ENCODE measurements around the gene GRIN1.

GRIN1 gene

GRCh38 chr9:137192448-137192780 is 53.5 kb downstream of the GRIN1 start:
- no peak overlapping the region for H3K9ac ChIP-seq
- H4K20me1 ChIP-seq (ENCODE audit: insufficient read depth), result no peaks in the 10 kb centered on the region
- no peak for TF ChIP-seq CTCF (conservative IDR thresholded peaks at IDR 0.05; ENCODE audit: low read depth, low read length)

GRCh38 chr9:137192859-137193258 is 53.9 kb downstream of the GRIN1 start:
- Histone ChIP-seq H3K9ac (no peak overlapping the region), H3K79me2 (ENCODE audit: insufficient read depth, low read depth) (peaks cover 15% of the 10 kb centered on the region), H3K4me2 (no peak overlapping the region), H4K20me1 (ENCODE audit: insufficient read depth) (no peaks in the 10 kb centered on the region), H3K27me3 (ENCODE audit: insufficient read depth, low read depth) (no peaks in the 10 kb centered on the region), H3K4me1 (ENCODE audit: low read depth, poor library complexity, severe bottlenecking) (peaks cover 11% of the 10 kb centered on the region), H3K36me3 (ENCODE audit: insufficient read depth) (no peaks in the 10 kb centered on the region), H2AFZ (ENCODE audit: low read depth) (no peak overlapping the region), H3K27ac (no peak overlapping the region), H3K4me3 (IDR thresholded peaks at IDR 0.05; ENCODE audit: insufficient read depth, low read depth, low read length) (no peak overlapping the region)
- TF ChIP-seq CTCF (conservative IDR thresholded peaks at IDR 0.05; ENCODE audit: low read depth, low read length), result no peak

More at GRCh38 chr9:137192448-137192780, 53.5 kb downstream of the GRIN1 start:
- H3K4me3 ChIP-seq (IDR thresholded peaks at IDR 0.05; ENCODE audit: insufficient read depth, low read depth, low read length), result no peak overlapping the region
- peaks cover 19% of the 10 kb centered on the region for H3K79me2 ChIP-seq (ENCODE audit: insufficient read depth, low read depth)
- no peak overlapping the region for H3K4me2 ChIP-seq
- H3K27ac ChIP-seq, result no peak overlapping the region
- H3K4me1 ChIP-seq (ENCODE audit: low read depth, poor library complexity, severe bottlenecking), result peaks cover 14% of the 10 kb centered on the region
- no peaks in the 10 kb centered on the region for H3K36me3 ChIP-seq (ENCODE audit: insufficient read depth)
- H3K27me3 ChIP-seq (ENCODE audit: insufficient read depth, low read depth), result no peaks in the 10 kb centered on the region
- H2AFZ ChIP-seq (ENCODE audit: low read depth), result no peak overlapping the region

- Histone ChIP-seq H3K4me3 (IDR thresholded peaks at IDR 0.05; ENCODE audit: insufficient read depth, low read depth, low read length) (no peak overlapping the region), H2AFZ (ENCODE audit: low read depth) (no peak overlapping the region), H3K4me1 (ENCODE audit: low read depth, poor library complexity, severe bottlenecking) (peaks cover 11% of the 10 kb centered on the region), H3K27ac (no peak overlapping the region), H3K79me2 (ENCODE audit: insufficient read depth, low read depth) (peaks cover 12% of the 10 kb centered on the region; the same call in 1 of the 2 replicates), H3K9ac (no peak overlapping the region), H3K27me3 (ENCODE audit: insufficient read depth, low read depth) (no peaks in the 10 kb centered on the region), H4K20me1 (ENCODE audit: insufficient read depth) (no peaks in the 10 kb centered on the region), H3K4me2 (no peak overlapping the region), H3K36me3 (ENCODE audit: insufficient read depth) (no peaks in the 10 kb centered on the region)
- TF ChIP-seq CTCF (conservative IDR thresholded peaks at IDR 0.05; ENCODE audit: low read depth, low read length), result no peak
Measured at GRCh38 chr9:137193771-137194170, 54.8 kb downstream of the GRIN1 start.

GRCh38 chr9:137194388-137194787 is 55.4 kb downstream of the GRIN1 start:
- Histone ChIP-seq H3K27ac (no peak overlapping the region), H3K4me1 (ENCODE audit: low read depth, poor library complexity, severe bottlenecking) (peaks cover 11% of the 10 kb centered on the region), H4K20me1 (ENCODE audit: insufficient read depth) (no peaks in the 10 kb centered on the region), H3K36me3 (ENCODE audit: insufficient read depth) (no peaks in the 10 kb centered on the region), H3K4me3 (IDR thresholded peaks at IDR 0.05; ENCODE audit: insufficient read depth, low read depth, low read length) (no peak overlapping the region), H3K9ac (no peak overlapping the region), H2AFZ (ENCODE audit: low read depth) (no peak overlapping the region), H3K79me2 (ENCODE audit: insufficient read depth, low read depth) (peaks cover 10% of the 10 kb centered on the region; the same call in 1 of the 2 replicates), H3K4me2 (no peak overlapping the region), H3K27me3 (ENCODE audit: insufficient read depth, low read depth) (no peaks in the 10 kb centered on the region)
- no peak for TF ChIP-seq CTCF (conservative IDR thresholded peaks at IDR 0.05; ENCODE audit: low read depth, low read length)
